ENCODE measurements around the gene LNPEP.

DNA sequence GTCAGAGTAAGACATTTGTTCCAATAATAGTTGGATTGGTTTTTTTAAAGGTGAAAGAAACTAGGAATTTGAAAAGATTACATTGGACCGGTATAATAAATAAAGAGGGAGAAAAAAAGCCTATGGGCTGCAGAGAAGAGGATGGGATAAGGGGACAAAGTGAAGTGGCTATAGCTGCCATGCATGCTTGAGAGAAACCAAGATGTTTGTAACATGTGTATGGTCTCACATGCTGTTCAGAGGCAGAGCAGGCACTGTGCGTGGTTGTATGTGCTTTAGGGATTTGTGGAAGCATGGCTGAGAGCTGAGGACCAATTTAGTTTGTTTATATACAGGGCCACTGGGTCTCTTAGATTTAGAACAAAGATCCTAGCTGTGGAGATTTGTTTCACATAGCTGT lies 32.7 kb downstream of the LNPEP start:
- TF ChIP-seq, protein P1, sequence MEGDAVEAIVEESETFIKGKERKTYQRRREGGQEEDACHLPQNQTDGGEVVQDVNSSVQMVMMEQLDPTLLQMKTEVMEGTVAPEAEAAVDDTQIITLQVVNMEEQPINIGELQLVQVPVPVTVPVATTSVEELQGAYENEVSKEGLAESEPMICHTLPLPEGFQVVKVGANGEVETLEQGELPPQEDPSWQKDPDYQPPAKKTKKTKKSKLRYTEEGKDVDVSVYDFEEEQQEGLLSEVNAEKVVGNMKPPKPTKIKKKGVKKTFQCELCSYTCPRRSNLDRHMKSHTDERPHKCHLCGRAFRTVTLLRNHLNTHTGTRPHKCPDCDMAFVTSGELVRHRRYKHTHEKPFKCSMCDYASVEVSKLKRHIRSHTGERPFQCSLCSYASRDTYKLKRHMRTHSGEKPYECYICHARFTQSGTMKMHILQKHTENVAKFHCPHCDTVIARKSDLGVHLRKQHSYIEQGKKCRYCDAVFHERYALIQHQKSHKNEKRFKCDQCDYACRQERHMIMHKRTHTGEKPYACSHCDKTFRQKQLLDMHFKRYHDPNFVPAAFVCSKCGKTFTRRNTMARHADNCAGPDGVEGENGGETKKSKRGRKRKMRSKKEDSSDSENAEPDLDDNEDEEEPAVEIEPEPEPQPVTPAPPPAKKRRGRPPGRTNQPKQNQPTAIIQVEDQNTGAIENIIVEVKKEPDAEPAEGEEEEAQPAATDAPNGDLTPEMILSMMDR (IDR thresholded peaks at IDR 0.05; ENCODE audit: insufficient read depth, low read length, poor library complexity, severe bottlenecking): no peak
- TF ChIP-seq EZH2phosphoT487 (conservative IDR thresholded peaks at IDR 0.05; ENCODE audit: low read length): no peak

Data from SU-DHL-6 (cell line).